ENCODE data around the gene CPT1B.

DNA sequence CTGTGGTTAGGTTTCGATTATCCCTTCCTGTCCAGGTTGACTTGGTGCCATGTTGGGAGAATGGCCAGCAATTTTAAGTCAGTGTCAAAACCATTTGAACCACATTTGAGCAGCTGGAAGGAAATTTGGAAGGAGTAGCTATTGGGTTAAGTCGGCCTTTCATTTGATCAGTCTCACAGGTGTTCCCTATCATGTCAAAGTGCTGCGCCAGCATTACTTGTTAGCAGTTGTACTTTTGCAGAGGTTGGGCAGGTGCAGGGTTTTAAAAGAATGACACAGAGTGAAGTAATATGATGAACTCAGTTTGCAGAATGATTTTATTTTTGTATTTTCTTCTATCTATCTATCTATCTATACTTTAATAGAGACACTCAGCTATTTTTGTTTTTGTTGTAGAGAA, 42.0 kb downstream of the CPT1B start:
- no peak for TF ChIP-seq CTCF (IDR thresholded peaks at IDR 0.05)
- TF ChIP-seq POLR2A (IDR thresholded peaks at IDR 0.05): no peak

All from esophagus squamous epithelium (tissue), 4 donors.